Endothelial cell of umbilical vein (primary cell): ENCODE data around the gene RPL22. TPM values are rescaled to one million over a fixed set of nuclear protein-coding genes. Genes with fewer than 3 reads are reported as not detected.

Source experiments
- BruUV-seq: library from RNA; stranded (reverse); fragments of 400-500 nt; replicated peaks from 2 replicates; lab custom pipeline; 2021; lab: Mats Ljungman, UMichigan
- CTCF ChIA-PET: fragments of 300-600, 350-600 bp; sonication (Branson Sonifier 250); formaldehyde crosslinking; loops from one replicate; lab custom pipeline; 2021; ENCODE audit warnings: antibody characterized with exemption, inconsistent platforms; lab: Charles Lee
- POLR2A ChIA-PET: fragments of 300-600, 350-600 bp; sonication (Branson Sonifier 250); formaldehyde crosslinking; loops from one replicate; lab custom pipeline; 2021; ENCODE audit warnings: antibody characterized with exemption, inconsistent platforms; lab: Charles Lee
- DNase-seq: peaks from one replicate; pipeline ENCODE4 v3.0.0-alpha.2; 2011; ENCODE audit warnings: low read depth, low spot score
- FAIRE-seq: peaks from 2 replicates; lab custom pipeline; 2011; peaks lifted over from hg19 to GRCh38; lab: Jason Lieb, UNC
- H2AFZ ChIP-seq: 2 replicates; pipeline ENCODE4 v1.6.0; 2012; ENCODE audit warnings: low read depth, low read length, control low read depth, inconsistent platforms
- H3K27ac ChIP-seq: 2 replicates; pipeline ENCODE4 v1.5.1; 2011; ENCODE audit warnings: low read depth, mild to moderate bottlenecking, control low read depth, low read length, moderate library complexity; ENCODE audit not compliant: insufficient read depth
- H3K27me3 ChIP-seq, 2 experiments: 2 replicates each; pipeline versions ENCODE4 v1.6.0 to v1.6.1; 2011; ENCODE audit warnings: low read length in 2 of 2, mixed read lengths in 1 of 2; ENCODE audit not compliant: control insufficient read depth in 2 of 2, insufficient read depth in 2 of 2
- H3K36me3 ChIP-seq, 2 experiments: 2 replicates in 1 of 2; 3 replicates in 1 of 2; pipeline ENCODE4 v1.5.1; 2011; ENCODE audit warnings: low read length in 2 of 2, mild to moderate bottlenecking in 1 of 2, moderate library complexity in 1 of 2; ENCODE audit not compliant: control insufficient read depth in 2 of 2, insufficient read depth in 2 of 2; ENCODE audit errors: extremely low read depth in 1 of 2
- H3K4me1 ChIP-seq: 3 replicates; pipeline ENCODE4 v1.5.1; 2011; ENCODE audit warnings: mild to moderate bottlenecking, low read length; ENCODE audit not compliant: control insufficient read depth, insufficient read depth; ENCODE audit errors: extremely low read depth
- H3K4me2 ChIP-seq: 2 replicates; pipeline ENCODE4 v1.6.1; 2011; ENCODE audit warnings: low read length, control low read depth, mixed read lengths; ENCODE audit not compliant: insufficient read depth
- H3K4me3 ChIP-seq, 3 experiments: fragments of 200-600 bp in 1 of 3; sonication (generic), shearing (Covaris generic) in 1 of 3; replicated peaks in 1 of 3; 2 replicates each; pipeline ENCODE4 v1.5.1; 2011 to 2016; ENCODE audit warnings: control low read depth in 3 of 3, low read length in 3 of 3, mild to moderate bottlenecking in 2 of 3, inconsistent platforms in 1 of 3, low read depth in 1 of 3, moderate library complexity in 1 of 3; ENCODE audit not compliant: insufficient read depth in 1 of 3
- H3K79me2 ChIP-seq: 2 replicates; pipeline ENCODE4 v1.6.0; 2012; ENCODE audit warnings: low read length, inconsistent platforms; ENCODE audit not compliant: control insufficient read depth, insufficient read depth
- H3K9ac ChIP-seq: replicated peaks from 2 replicates; pipeline ENCODE3; 2011; ENCODE audit warnings: low read length, control low read depth; ENCODE audit not compliant: insufficient read depth; ENCODE audit errors: extremely low read depth
- H3K9me1 ChIP-seq: replicated peaks from 3 replicates; pipeline ENCODE4 v1.6.0; 2011; ENCODE audit warnings: mild to moderate bottlenecking, low read length; ENCODE audit not compliant: control insufficient read depth, insufficient read depth; ENCODE audit errors: extremely low read depth
- H3K9me3 ChIP-seq: replicated peaks from 2 replicates; pipeline ENCODE4 v1.5.1; 2012; ENCODE audit warnings: low read length, inconsistent platforms; ENCODE audit not compliant: control insufficient read depth, insufficient read depth
- H4K20me1 ChIP-seq: replicated peaks from 2 replicates; pipeline ENCODE3; 2011; ENCODE audit warnings: mild to moderate bottlenecking, low read length; ENCODE audit not compliant: control insufficient read depth, insufficient read depth; ENCODE audit errors: extremely low read depth
- EZH2 ChIP-seq: IDR thresholded peaks from 2 replicates; pipeline ENCODE4 v1.6.1; 2012; ENCODE audit warnings: borderline replicate concordance, low read depth, mild to moderate bottlenecking, moderate library complexity, low read length, inconsistent platforms; ENCODE audit not compliant: severe bottlenecking
- FOS ChIP-seq: IDR thresholded peaks from 2 replicates; pipeline ENCODE4 v1.6.1; 2011; ENCODE audit warnings: mild to moderate bottlenecking, low read length, moderate library complexity, borderline replicate concordance; ENCODE audit not compliant: insufficient read depth
- GATA2 ChIP-seq: IDR thresholded peaks from 2 replicates; pipeline ENCODE4 v1.7.0; 2011; ENCODE audit warnings: low read depth, mild to moderate bottlenecking, moderate library complexity, mixed read lengths, low read length; ENCODE audit not compliant: insufficient read length, insufficient read depth
- JUN ChIP-seq: IDR thresholded peaks from 2 replicates; pipeline ENCODE4 v1.6.1; 2011; ENCODE audit warnings: borderline replicate concordance, low read depth; ENCODE audit not compliant: insufficient read length, insufficient read depth
- MYC ChIP-seq: IDR thresholded peaks from one replicate; pipeline ENCODE4 v1.6.1; 2011; ENCODE audit warnings: mild to moderate bottlenecking, low read depth, low read length
- POLR2A ChIP-seq: IDR thresholded peaks from 2 replicates; pipeline ENCODE4 v1.6.1; 2012; ENCODE audit warnings: low read depth, mild to moderate bottlenecking, control low read depth, low read length
- POLR2AphosphoS5 ChIP-seq: IDR thresholded peaks from 2 replicates; pipeline ENCODE4 v1.6.1; 2012; ENCODE audit warnings: low read depth, mild to moderate bottlenecking, control low read depth, low read length, moderate library complexity; ENCODE audit not compliant: insufficient read depth
- dilution Hi-C: fragments of 300-500 bp; cut with MboI; formaldehyde crosslinking; loops from one replicate; pipeline ENCODE4 v1.15.0; 2019; ENCODE audit warnings: low sequenced_read_pairs; ENCODE audit not compliant: extremely low pct_ligation_motif_present
- intact Hi-C: fragments of 100-400 bp; cut with micrococcal nuclease; formaldehyde crosslinking; loops from one replicate; pipeline ENCODE4 v1.10.0; 2022
- polyA plus RNA-seq, 4 experiments: library from polyadenylated mRNA; depleted of rRNA in 3 of 4; stranded (reverse) in 3 of 4; unstranded in 1 of 4; fragments of >200 nt; gene quantifications; 2 replicates each; pipeline versions ENCODE4 v1.2.1 to v1.2.3, GENCODE V29; 2011 to 2012; ENCODE audit warnings: missing spikeins in 1 of 4
- total RNA-seq: library from RNA; stranded (reverse); gene quantifications from 2 replicates; pipeline ENCODE4 v1.2.3, GENCODE V29; 2021
- TF ChIP-seq, protein P1 (sequence below), 2 donors: IDR thresholded peaks; 1 replicate in 1 of 2; 2 replicates in 1 of 2; pipeline ENCODE4 v1.5.1; 2011; ENCODE audit warnings: low read length in 2 of 2, mild to moderate bottlenecking in 2 of 2, moderate library complexity in 2 of 2, control low read depth in 1 of 2, inconsistent platforms in 1 of 2, low read depth in 1 of 2; ENCODE audit not compliant: insufficient read depth in 1 of 2; ENCODE audit errors: extremely low read depth in 1 of 2
- TF ChIP-seq, protein P2 (sequence below): IDR thresholded peaks from 2 replicates; pipeline ENCODE4 v1.6.1; 2011; ENCODE audit not compliant: insufficient read depth, insufficient read length

Gene RPL22
- total and polyA plus RNA-seq, 2 donors (not counting 3 experiments of a cell fraction or from before 2014, with no cell fraction given): 71.2 to 343 TPM

DNA sequence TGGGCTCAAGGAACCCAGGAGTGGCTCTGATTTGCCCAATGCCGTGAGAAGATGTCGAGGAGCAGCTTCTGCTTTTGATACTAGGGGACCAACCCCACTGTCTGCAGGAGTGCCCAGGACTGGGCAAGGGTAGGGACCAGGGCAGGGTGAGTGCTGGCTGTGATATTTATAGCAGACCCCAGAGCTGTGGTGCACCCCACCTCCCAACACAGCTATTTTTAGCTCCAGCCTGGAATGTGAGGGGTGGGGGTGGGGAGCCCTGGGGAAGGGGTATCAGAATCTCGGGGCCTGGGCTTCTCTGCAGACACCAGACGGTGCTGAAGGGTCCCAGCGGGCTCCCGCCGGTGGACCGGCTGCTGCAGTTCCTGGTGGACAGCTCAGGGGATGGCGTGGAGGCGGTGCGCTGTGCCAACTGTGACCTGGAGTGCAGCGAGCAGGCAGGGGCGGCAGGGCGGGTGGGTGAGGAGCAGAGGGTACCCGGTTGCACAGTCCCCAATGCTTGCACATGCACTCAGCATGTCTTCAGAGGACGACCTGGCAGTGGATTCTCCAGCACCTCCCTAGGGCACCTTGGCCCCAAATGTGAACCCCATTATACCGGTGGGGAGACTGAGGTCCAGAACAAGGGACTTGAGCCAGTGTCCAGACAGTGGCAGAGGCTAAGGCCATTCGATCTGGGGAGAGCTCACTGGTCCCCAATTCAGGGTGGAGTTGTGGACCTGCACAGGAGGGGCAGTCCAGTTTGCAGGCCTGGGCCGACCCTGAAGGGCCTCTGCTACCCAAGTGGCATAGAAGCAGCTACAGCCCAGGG lies 7.9 kb upstream of the RPL22 start:
- no peak overlapping the region for H2AFZ ChIP-seq
- H3K4me2 ChIP-seq: no peak overlapping the region
- ChIA-PET POLR2A (interaction anchor here (0.6 kb wide), 1 partner anchor 39 kb away, joined by 6 read pairs; no protein-coding TSS in a partner anchor), CTCF (interaction anchor here (1.1 to 4.2 kb wide), 9 partner anchors 9 to 154 kb away, joined by 3 to 30 read pairs (median 7); partner anchors contain the start of gene ICMT)
- no peak overlapping the region for H3K4me3 ChIP-seq
- H3K9me3 ChIP-seq: no peaks in the 10 kb centered on the region
- no peaks in the 10 kb centered on the region for H3K9me1 ChIP-seq
- DNase-seq: no peak
- H4K20me1 ChIP-seq: no peaks in the 10 kb centered on the region
- no peaks in the 10 kb centered on the region for H3K79me2 ChIP-seq
- dilution Hi-C loops: no loop called here
- BruUV-seq: no TSS peak
- peaks cover 22% of the 10 kb centered on the region for H3K4me1 ChIP-seq
- H3K27me3 ChIP-seq: peaks cover 6 to 11% of the 10 kb centered on the region in 2 experiments
- TF ChIP-seq FOS (no peak), POLR2A (no peak), EZH2 (no peak), GATA2 (no peak), MYC (no peak), JUN (no peak), POLR2AphosphoS5 (no peak)
- TF ChIP-seq, protein P1, sequence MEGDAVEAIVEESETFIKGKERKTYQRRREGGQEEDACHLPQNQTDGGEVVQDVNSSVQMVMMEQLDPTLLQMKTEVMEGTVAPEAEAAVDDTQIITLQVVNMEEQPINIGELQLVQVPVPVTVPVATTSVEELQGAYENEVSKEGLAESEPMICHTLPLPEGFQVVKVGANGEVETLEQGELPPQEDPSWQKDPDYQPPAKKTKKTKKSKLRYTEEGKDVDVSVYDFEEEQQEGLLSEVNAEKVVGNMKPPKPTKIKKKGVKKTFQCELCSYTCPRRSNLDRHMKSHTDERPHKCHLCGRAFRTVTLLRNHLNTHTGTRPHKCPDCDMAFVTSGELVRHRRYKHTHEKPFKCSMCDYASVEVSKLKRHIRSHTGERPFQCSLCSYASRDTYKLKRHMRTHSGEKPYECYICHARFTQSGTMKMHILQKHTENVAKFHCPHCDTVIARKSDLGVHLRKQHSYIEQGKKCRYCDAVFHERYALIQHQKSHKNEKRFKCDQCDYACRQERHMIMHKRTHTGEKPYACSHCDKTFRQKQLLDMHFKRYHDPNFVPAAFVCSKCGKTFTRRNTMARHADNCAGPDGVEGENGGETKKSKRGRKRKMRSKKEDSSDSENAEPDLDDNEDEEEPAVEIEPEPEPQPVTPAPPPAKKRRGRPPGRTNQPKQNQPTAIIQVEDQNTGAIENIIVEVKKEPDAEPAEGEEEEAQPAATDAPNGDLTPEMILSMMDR (IDR thresholded peaks at IDR 0.05; ENCODE audit: extremely low read depth in 1 of 2, insufficient read depth in 1 of 2, low read depth in 1 of 2, low read length in 2 of 2): no peak
- TF ChIP-seq, protein P2, sequence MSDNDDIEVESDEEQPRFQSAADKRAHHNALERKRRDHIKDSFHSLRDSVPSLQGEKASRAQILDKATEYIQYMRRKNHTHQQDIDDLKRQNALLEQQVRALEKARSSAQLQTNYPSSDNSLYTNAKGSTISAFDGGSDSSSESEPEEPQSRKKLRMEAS: no peak
- intact Hi-C loops: loop anchor here (1.0 kb wide), 1 partner anchor 217 kb away; the partner anchor contains the start of gene ESPN
- no peak overlapping the region for H3K9ac ChIP-seq
- H3K36me3 ChIP-seq: no peaks in the 10 kb centered on the region
- FAIRE-seq: no peak
- no peak overlapping the region for H3K27ac ChIP-seq
